H1 (cell line): ENCODE data around the gene TRDN. TPM values are rescaled to one million over a fixed set of nuclear protein-coding genes. Genes with fewer than 3 reads are reported as not detected.

Experiments
- CTCF ChIA-PET: fragments of 300-600 bp; sonication (Branson Sonifier 250); formaldehyde crosslinking; loops from one replicate; lab custom pipeline; 2021; ENCODE audit not compliant: partially characterized antibody; lab: Charles Lee
- POLR2A ChIA-PET: fragments of 300-600 bp; sonication (Branson Sonifier 250); formaldehyde crosslinking; loops from one replicate; lab custom pipeline; 2021; ENCODE audit warnings: inconsistent platforms; ENCODE audit not compliant: partially characterized antibody; lab: Charles Lee
- DNase-seq, 2 experiments: peaks; one replicate each; pipeline versions ENCODE4 v3.0.0 to v3.0.0-alpha.2; 2010 to 2022; ENCODE audit warnings: low spot score in 2 of 2, low read depth in 1 of 2, mixed read lengths in 1 of 2
- FAIRE-seq: peaks from 2 replicates; lab custom pipeline; 2011; peaks lifted over from hg19 to GRCh38; lab: Jason Lieb, UNC
- H2AFZ ChIP-seq: 2 replicates; pipeline ENCODE4 v1.8.1; 2012; ENCODE audit warnings: low read length, inconsistent platforms
- H2AK5ac ChIP-seq: 2 replicates; pipeline ENCODE4 v1.6.1; 2013; ENCODE audit warnings: low read depth, low read length
- H2BK120ac ChIP-seq: replicated peaks from 2 replicates; pipeline ENCODE3; 2013; ENCODE audit warnings: low read depth, low read length, inconsistent platforms
- H2BK12ac ChIP-seq: 2 replicates; pipeline ENCODE4 v1.6.1; 2013; ENCODE audit warnings: low read depth, low read length
- H2BK15ac ChIP-seq: 2 replicates; pipeline ENCODE4 v1.6.1; 2013; ENCODE audit warnings: low read length
- H2BK20ac ChIP-seq: 2 replicates; pipeline ENCODE4 v1.6.1; 2013; ENCODE audit warnings: low read length
- H2BK5ac ChIP-seq: 2 replicates; pipeline ENCODE4 v1.6.1; 2013; ENCODE audit warnings: low read depth, low read length
- H3K14ac ChIP-seq: 2 replicates; pipeline ENCODE4 v1.6.1; 2013; ENCODE audit warnings: inconsistent platforms; ENCODE audit not compliant: insufficient read length
- H3K18ac ChIP-seq: 2 replicates; pipeline ENCODE4 v1.6.1; 2013; ENCODE audit warnings: low read length; ENCODE audit errors: extremely low read depth
- H3K23ac ChIP-seq: 2 replicates; pipeline ENCODE4 v1.6.1; 2013; ENCODE audit warnings: inconsistent platforms; ENCODE audit not compliant: insufficient read length
- H3K23me2 ChIP-seq: 2 replicates; pipeline ENCODE4 v1.6.1; 2013; ENCODE audit warnings: low read depth, low read length
- H3K27ac ChIP-seq: 2 replicates; pipeline ENCODE4 v1.6.1; 2011; ENCODE audit warnings: low read depth, low read length, inconsistent platforms
- H3K27me3 ChIP-seq, 4 experiments: replicated peaks in 1 of 4; 1 replicate in 1 of 4; 2 replicates in 3 of 4; pipeline versions ENCODE4 v1.6.1 to v1.8.1; 2011 to 2013; ENCODE audit warnings: low read length in 3 of 4, mild to moderate bottlenecking in 3 of 4, inconsistent platforms in 2 of 4, mixed read lengths in 2 of 4, moderate library complexity in 1 of 4; ENCODE audit not compliant: control insufficient read depth in 3 of 4, insufficient read depth in 3 of 4; ENCODE audit errors: extremely low read depth in 1 of 4
- H3K36me3 ChIP-seq, 4 experiments: 2 replicates each; pipeline versions ENCODE4 v1.6.1 to v1.8.1; 2011 to 2013; ENCODE audit warnings: mild to moderate bottlenecking in 4 of 4, low read length in 3 of 4, moderate library complexity in 2 of 4, control low read depth in 1 of 4, inconsistent platforms in 1 of 4; ENCODE audit not compliant: insufficient read depth in 4 of 4, control insufficient read depth in 2 of 4
- H3K4ac ChIP-seq: replicated peaks from 2 replicates; pipeline ENCODE3; 2013; ENCODE audit warnings: low read length, low read depth, mixed read lengths, inconsistent platforms; ENCODE audit not compliant: insufficient read length
- H3K4me1 ChIP-seq, 4 experiments: replicated peaks in 1 of 4; 1 replicate in 1 of 4; 2 replicates in 3 of 4; pipeline versions ENCODE4 v1.6.1 to v1.8.1; 2011 to 2013; ENCODE audit warnings: low read length in 3 of 4, inconsistent platforms in 2 of 4, mixed read lengths in 1 of 4; ENCODE audit not compliant: insufficient read depth in 4 of 4, control insufficient read depth in 3 of 4
- H3K4me2 ChIP-seq, 2 experiments: 2 replicates each; pipeline versions ENCODE4 v1.6.1 to v1.8.1; 2011 to 2013; ENCODE audit warnings: low read depth in 2 of 2, low read length in 2 of 2, control low read depth in 1 of 2, inconsistent platforms in 1 of 2, mild to moderate bottlenecking in 1 of 2; ENCODE audit not compliant: insufficient read depth in 1 of 2
- H3K4me3 ChIP-seq, 4 experiments: fragments of 200-600, 300-600 bp in 1 of 4; sonication (generic), shearing (Covaris generic), sonication (Bioruptor Twin) in 1 of 4; 2 replicates each; pipeline versions ENCODE4 v1.5.1 to v1.8.1; 2011 to 2016; ENCODE audit warnings: low read length in 4 of 4, low read depth in 3 of 4, control low read depth in 2 of 4, inconsistent platforms in 2 of 4, mild to moderate bottlenecking in 2 of 4, mixed read lengths in 1 of 4, moderate library complexity in 1 of 4; ENCODE audit not compliant: insufficient read depth in 2 of 4; ENCODE audit errors: extremely low read depth in 1 of 4
- H3K56ac ChIP-seq: replicated peaks from 2 replicates; pipeline ENCODE3; 2013; ENCODE audit warnings: low read depth, mild to moderate bottlenecking, mixed read lengths, low read length, inconsistent platforms; ENCODE audit not compliant: insufficient read length
- H3K79me1 ChIP-seq: 2 replicates; pipeline ENCODE4 v1.6.1; 2013; ENCODE audit warnings: low read depth, low read length, control low read depth
- H3K79me2 ChIP-seq, 2 experiments: 2 replicates each; pipeline versions ENCODE4 v1.6.1 to v1.8.1; 2012 to 2013; ENCODE audit warnings: low read length in 2 of 2, mild to moderate bottlenecking in 2 of 2, inconsistent platforms in 1 of 2; ENCODE audit not compliant: insufficient read depth in 2 of 2, control insufficient read depth in 1 of 2
- H3K9ac ChIP-seq, 4 experiments: replicated peaks in 1 of 4; 1 replicate in 1 of 4; 2 replicates in 3 of 4; pipeline versions ENCODE4 v1.6.1 to v1.8.1; 2011 to 2013; ENCODE audit warnings: low read depth in 3 of 4, low read length in 3 of 4, control low read depth in 2 of 4, mild to moderate bottlenecking in 2 of 4, moderate library complexity in 2 of 4, inconsistent platforms in 1 of 4; ENCODE audit errors: extremely low read depth in 1 of 4
- H3K9me3 ChIP-seq, 2 experiments: 2 replicates each; pipeline versions ENCODE4 v1.6.1 to v1.8.1; 2012 to 2013; ENCODE audit warnings: mild to moderate bottlenecking in 2 of 2, moderate library complexity in 2 of 2, control low read depth in 1 of 2, inconsistent platforms in 1 of 2, low read depth in 1 of 2, low read length in 1 of 2, mixed read lengths in 1 of 2; ENCODE audit not compliant: insufficient read depth in 2 of 2
- H4K20me1 ChIP-seq, 2 experiments: replicated peaks in 1 of 2; 2 replicates each; pipeline versions ENCODE3 to v1.8.1; 2011 to 2013; ENCODE audit warnings: inconsistent platforms in 2 of 2, low read length in 2 of 2, mild to moderate bottlenecking in 1 of 2; ENCODE audit not compliant: insufficient read depth in 2 of 2, control insufficient read depth in 1 of 2
- H4K5ac ChIP-seq: 2 replicates; pipeline ENCODE4 v1.6.1; 2013; ENCODE audit warnings: low read length, low read depth, mixed read lengths, inconsistent platforms; ENCODE audit not compliant: insufficient read length
- H4K8ac ChIP-seq: 2 replicates; pipeline ENCODE4 v1.8.0; 2013; ENCODE audit warnings: mild to moderate bottlenecking, moderate library complexity, low read length, inconsistent platforms; ENCODE audit not compliant: insufficient read depth; ENCODE audit errors: extremely low read depth
- H4K91ac ChIP-seq: replicated peaks from 2 replicates; pipeline ENCODE3; 2013; ENCODE audit warnings: low read length, mixed read lengths, inconsistent platforms; ENCODE audit not compliant: insufficient read length
- HDAC2 ChIP-seq, 2 experiments: fragments of 300-600 bp in 1 of 2; sonication (generic) in 1 of 2; IDR thresholded peaks; 2 replicates each; pipeline ENCODE4 v1.6.1; 2011 to 2012; ENCODE audit warnings: low read depth in 2 of 2, low read length in 2 of 2, mild to moderate bottlenecking in 2 of 2, moderate library complexity in 2 of 2, borderline replicate concordance in 1 of 2, inconsistent platforms in 1 of 2
- JUND ChIP-seq: IDR thresholded peaks from 2 replicates; pipeline ENCODE4 v1.6.1; 2011; ENCODE audit warnings: mild to moderate bottlenecking, improper control_type of control experiment, low read length
- KDM1A ChIP-seq: fragments of 200-600, 300-600 bp; sonication (generic); IDR thresholded peaks from 2 replicates; pipeline ENCODE4 v1.7.1; 2016; ENCODE audit warnings: mild to moderate bottlenecking, low read length, borderline replicate concordance
- NANOG ChIP-seq: IDR thresholded peaks from 2 replicates; pipeline ENCODE4 v1.6.1; 2011; ENCODE audit warnings: low read length, low read depth, mild to moderate bottlenecking, inconsistent platforms; ENCODE audit not compliant: insufficient read depth, poor library complexity, severe bottlenecking
- YY1 ChIP-seq: IDR thresholded peaks from 2 replicates; pipeline ENCODE4 v1.6.1; 2011; ENCODE audit warnings: low read depth, mild to moderate bottlenecking, low read length
- WGBS, 2 experiments: shearing (Covaris generic) in 1 of 2; methylation state at CpG; one replicate each; pipeline versions ENCODE4 v1.1.6 to v1.1.7; 2013 to 2015; ENCODE audit warnings: low lambda C conversion rate in 2 of 2, mixed read lengths in 2 of 2, inconsistent platforms in 1 of 2, low coverage in 1 of 2, missing lambda C conversion rate in 1 of 2; ENCODE audit not compliant: insufficient replicate concordance in 2 of 2, insufficient coverage in 1 of 2, insufficient read length in 1 of 2; ENCODE audit errors: extremely low coverage in 1 of 2, missing lambda C conversion rate in 1 of 2; 5-methylcytosine and 5-hydroxymethylcytosine counted together
- polyA plus RNA-seq, 7 experiments: library from polyadenylated mRNA; depleted of rRNA in 3 of 7; stranded (reverse) in 5 of 7; unstranded in 2 of 7; fragments of >200 nt in 5 of 7; fragments of 200-250 nt in 2 of 7; gene quantifications; 1 replicate in 5 of 7; 2 replicates in 1 of 7; 4 replicates in 1 of 7; pipeline versions ENCODE4 v1.2.1 to v1.2.3, GENCODE V29; 2011 to 2013; ENCODE audit warnings: missing spikeins in 2 of 7, mixed read lengths in 2 of 7
- total RNA-seq: library from RNA; stranded (reverse); fragmentation: NEBNext Ultra II Directional; extraction: Animal tissue kit (Norgen Biotek cat#: 25700); gene quantifications from 2 replicates; pipeline ENCODE4 v1.2.1, GENCODE V29; 2021
- TF ChIP-seq, protein P1 (sequence below), 3 experiments: IDR thresholded peaks; 1 replicate in 2 of 3; 2 replicates in 1 of 3; pipeline versions ENCODE4 v1.5.1 to v1.6.1; 2011; ENCODE audit warnings: low read length in 3 of 3, mild to moderate bottlenecking in 3 of 3, inconsistent platforms in 2 of 3, low read depth in 1 of 3, moderate library complexity in 1 of 3; ENCODE audit not compliant: insufficient read depth in 1 of 3; ENCODE audit errors: control extremely low read depth in 1 of 3
- TF ChIP-seq, protein P2 (sequence below): IDR thresholded peaks from 2 replicates; pipeline ENCODE4 v1.6.1; 2012; ENCODE audit warnings: inconsistent platforms

TRDN gene
- total and polyA plus RNA-seq, 2 of the 8 experiments (the other 6 are each of a cell fraction or from before 2014, with no cell fraction given): 1.6 to 41.6 TPM

DNA sequence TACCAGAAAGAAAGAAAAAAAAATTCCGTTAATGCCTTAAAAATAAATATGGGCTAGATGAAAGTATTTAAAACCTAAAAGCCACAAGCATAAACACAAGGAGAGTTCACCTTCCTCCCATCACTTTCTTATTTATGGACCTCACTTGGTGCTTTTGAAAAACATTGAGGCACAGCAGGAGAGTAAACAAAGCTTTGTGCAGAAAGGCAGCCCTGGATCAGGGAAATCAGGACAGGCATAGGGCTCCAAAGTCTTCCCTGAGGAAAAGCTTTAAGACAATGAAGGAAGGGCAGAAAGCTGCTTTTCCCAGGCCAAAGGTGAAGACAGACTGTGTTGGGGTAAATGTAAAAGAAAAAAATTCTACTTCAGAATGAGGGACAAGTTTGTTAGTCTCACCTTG lies 432.8 kb downstream of the TRDN start:
- Histone ChIP-seq H2BK20ac (no peak overlapping the region), H2AFZ (no peak overlapping the region), H3K4ac (no peak overlapping the region), H3K36me3 (no peaks in the 10 kb centered on the region; a peak in 1 of 8 replicates)
- WGBS, 2 experiments: 9% methylated on average over 1 of the region's 1 CpG; no CpG with 5 or more reads in 1 of the 2 experiments
- no peak for TF ChIP-seq YY1
- no peak for TF ChIP-seq KDM1A
- TF ChIP-seq, protein P1, sequence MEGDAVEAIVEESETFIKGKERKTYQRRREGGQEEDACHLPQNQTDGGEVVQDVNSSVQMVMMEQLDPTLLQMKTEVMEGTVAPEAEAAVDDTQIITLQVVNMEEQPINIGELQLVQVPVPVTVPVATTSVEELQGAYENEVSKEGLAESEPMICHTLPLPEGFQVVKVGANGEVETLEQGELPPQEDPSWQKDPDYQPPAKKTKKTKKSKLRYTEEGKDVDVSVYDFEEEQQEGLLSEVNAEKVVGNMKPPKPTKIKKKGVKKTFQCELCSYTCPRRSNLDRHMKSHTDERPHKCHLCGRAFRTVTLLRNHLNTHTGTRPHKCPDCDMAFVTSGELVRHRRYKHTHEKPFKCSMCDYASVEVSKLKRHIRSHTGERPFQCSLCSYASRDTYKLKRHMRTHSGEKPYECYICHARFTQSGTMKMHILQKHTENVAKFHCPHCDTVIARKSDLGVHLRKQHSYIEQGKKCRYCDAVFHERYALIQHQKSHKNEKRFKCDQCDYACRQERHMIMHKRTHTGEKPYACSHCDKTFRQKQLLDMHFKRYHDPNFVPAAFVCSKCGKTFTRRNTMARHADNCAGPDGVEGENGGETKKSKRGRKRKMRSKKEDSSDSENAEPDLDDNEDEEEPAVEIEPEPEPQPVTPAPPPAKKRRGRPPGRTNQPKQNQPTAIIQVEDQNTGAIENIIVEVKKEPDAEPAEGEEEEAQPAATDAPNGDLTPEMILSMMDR (IDR thresholded peaks at IDR 0.05; ENCODE audit: control extremely low read depth in 1 of 3, insufficient read depth in 1 of 3, low read depth in 1 of 3, low read length in 3 of 3): no peak
- TF ChIP-seq JUND: no peak
- peak; percentile 82 for TF ChIP-seq NANOG
- TF ChIP-seq, protein P2, sequence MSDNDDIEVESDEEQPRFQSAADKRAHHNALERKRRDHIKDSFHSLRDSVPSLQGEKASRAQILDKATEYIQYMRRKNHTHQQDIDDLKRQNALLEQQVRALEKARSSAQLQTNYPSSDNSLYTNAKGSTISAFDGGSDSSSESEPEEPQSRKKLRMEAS: no peak
- TF ChIP-seq HDAC2 (IDR thresholded peaks at IDR 0.05; ENCODE audit: borderline replicate concordance in 1 of 2, low read depth in 2 of 2, low read length in 2 of 2): peak in 1 of 2 experiments; percentile 59; a peak in 1 of 4 replicates
- TF ChIP-seq, all 59 proteins: peak for 2
- H2BK120ac ChIP-seq: no peak overlapping the region
- H3K27me3 ChIP-seq: no peaks in the 10 kb centered on the region
- H4K5ac ChIP-seq: no peak overlapping the region
- H3K18ac ChIP-seq: no peak overlapping the region
- H2BK15ac ChIP-seq: no peak overlapping the region
- no peaks in the 10 kb centered on the region; a peak in 1 of 7 replicates for H3K4me1 ChIP-seq
- H3K56ac ChIP-seq: no peak overlapping the region
- H4K8ac ChIP-seq: no peak overlapping the region
- DNase-seq: peak in 1 of 2 experiments; percentile 27
- H3K23ac ChIP-seq: no peak overlapping the region
- H3K14ac ChIP-seq: no peak overlapping the region
- ChIA-PET POLR2A (no interaction called here), CTCF (interaction anchor here (1.1 kb wide), 1 partner anchor 335 kb away, joined by 5 read pairs; no protein-coding TSS in a partner anchor)
- H2BK5ac ChIP-seq: no peak overlapping the region
- peaks cover 6 to 14% of the 10 kb centered on the region in 2 experiments; a peak in 3 of 4 replicates for H3K9me3 ChIP-seq
- H3K4me2 ChIP-seq: peak overlapping the region in 1 of 2 experiments; percentile 38; a peak in 2 of 4 replicates
- H2BK12ac ChIP-seq: no peak overlapping the region
- H4K91ac ChIP-seq: no peak overlapping the region
- H3K79me1 ChIP-seq: no peaks in the 10 kb centered on the region
- H3K79me2 ChIP-seq: no peaks in the 10 kb centered on the region
- no peak overlapping the region for H3K9ac ChIP-seq
- H3K4me3 ChIP-seq: 0 out of 8 replicates have a peak overlapping the region, but pooled peaks of 1 of the 4 experiments have one; percentile 3
- H4K20me1 ChIP-seq: no peaks in the 10 kb centered on the region
- FAIRE-seq: no peak
- H2AK5ac ChIP-seq: no peak overlapping the region
- no peaks in the 10 kb centered on the region for H3K23me2 ChIP-seq
- H3K27ac ChIP-seq: no peak overlapping the region
